Type B pancreatic cell (in vitro differentiated cells): Measurements from ENCODE around the gene NEDD8. TPM values are rescaled to one million over a fixed set of nuclear protein-coding genes. Genes with fewer than 3 reads are reported as not detected.
A peak's percentile ranks its signal among the peaks of the same experiment; 100 is the strongest.

Source experiments
- DNase-seq: peaks from one replicate; pipeline ENCODE4 v3.0.0; 2021; ENCODE audit warnings: mixed read lengths; ENCODE audit not compliant: unreplicated experiment; ENCODE audit errors: extremely low spot score
- H3K27ac Mint-ChIP-seq: 2 replicates; pipeline ENCODE4 v1.8.0; 2021; ENCODE audit warnings: mild to moderate bottlenecking, mixed read lengths
- H3K27me3 Mint-ChIP-seq: 2 replicates; pipeline ENCODE4 v1.8.0; 2021; ENCODE audit warnings: mixed read lengths
- H3K36me3 Mint-ChIP-seq: 2 replicates; pipeline ENCODE4 v1.8.0; 2021; ENCODE audit warnings: mixed read lengths
- H3K4me1 Mint-ChIP-seq: one replicate; pipeline ENCODE4 v1.8.0; 2021; ENCODE audit warnings: mixed read lengths; ENCODE audit not compliant: unreplicated experiment
- H3K4me3 Mint-ChIP-seq: 2 replicates; pipeline ENCODE4 v1.8.0; 2021; ENCODE audit warnings: mild to moderate bottlenecking, mixed read lengths
- H3K9me3 Mint-ChIP-seq: 2 replicates; pipeline ENCODE4 v1.8.0; 2021; ENCODE audit warnings: mixed read lengths
- CTCF ChIP-seq: fragments of 200-600 bp; sonication (generic); conservative IDR thresholded peaks from 2 replicates; pipeline ENCODE4 v1.5.0; 2021; ENCODE audit warnings: antibody characterized with exemption, mild to moderate bottlenecking
- total RNA-seq: library from RNA; stranded (reverse); gene quantifications from 2 replicates; pipeline ENCODE4 v1.2.1, GENCODE V29; 2021; ENCODE audit warnings: low replicate concordance

NEDD8 gene
- total RNA-seq, 1 donor from 2014 or later, result 161 TPM

GRCh38 chr14:24259282-24260025, 27.3 kb upstream of the NEDD8 start:
- Mint-ChIP-seq H3K4me3 (no peak overlapping the region), H3K9me3 (no peaks in the 10 kb centered on the region), H3K27me3 (no peaks in the 10 kb centered on the region), H3K27ac (peak overlapping the region; percentile 84), H3K36me3 (no peaks in the 10 kb centered on the region), H3K4me1 (peaks cover under 1% of the 10 kb centered on the region)
- DNase-seq, result no peak
- no peak for TF ChIP-seq CTCF

- Mint-ChIP-seq H3K9me3 (no peaks in the 10 kb centered on the region), H3K4me1 (no peaks in the 10 kb centered on the region), H3K36me3 (no peaks in the 10 kb centered on the region), H3K4me3 (no peak overlapping the region), H3K27ac (peak overlapping the region; percentile 84), H3K27me3 (no peaks in the 10 kb centered on the region)
- no peak for TF ChIP-seq CTCF
- no peak for DNase-seq
Observed at GRCh38 chr14:24258548-24259265, 26.5 kb upstream of the NEDD8 start.

GRCh38 chr14:24258119-24258518, 26.0 kb upstream of the NEDD8 start:
- no peak for TF ChIP-seq CTCF
- Mint-ChIP-seq H3K9me3 (no peaks in the 10 kb centered on the region), H3K27me3 (no peaks in the 10 kb centered on the region), H3K36me3 (no peaks in the 10 kb centered on the region), H3K27ac (peak overlapping the region; percentile 84), H3K4me1 (no peaks in the 10 kb centered on the region), H3K4me3 (no peak overlapping the region)
- no peak for DNase-seq

GRCh38 chr14:24256960-24257359, 24.8 kb upstream of the NEDD8 start:
- Mint-ChIP-seq H3K27me3 (no peaks in the 10 kb centered on the region), H3K4me1 (no peaks in the 10 kb centered on the region), H3K36me3 (no peaks in the 10 kb centered on the region), H3K4me3 (no peak overlapping the region), H3K27ac (peak overlapping the region; percentile 59), H3K9me3 (no peaks in the 10 kb centered on the region)
- DNase-seq, result no peak
- no peak for TF ChIP-seq CTCF

GRCh38 chr14:24255931-24256711, 24.0 kb upstream of the NEDD8 start:
- Mint-ChIP-seq H3K27me3 (no peaks in the 10 kb centered on the region), H3K4me1 (no peaks in the 10 kb centered on the region), H3K27ac (peak overlapping the region; percentile 59), H3K9me3 (no peaks in the 10 kb centered on the region), H3K4me3 (no peak overlapping the region), H3K36me3 (no peaks in the 10 kb centered on the region)
- TF ChIP-seq CTCF, result no peak
- DNase-seq, result no peak
